ENCODE measurements around the gene MFAP4. TPM values are rescaled to one million over a fixed set of nuclear protein-coding genes. Genes with fewer than 3 reads are reported as not detected.

The MFAP4 gene
- total RNA-seq, 1 experiment from 2014 or later: 0.52 TPM

GRCh38 chr17:19421926-19422325 lies 34.9 kb upstream of the MFAP4 start:
- H3K9me3 ChIP-seq (ENCODE audit: control insufficient read depth in 1 of 2, insufficient read depth in 1 of 2, low read depth in 1 of 2, low read length in 2 of 2): no peaks in the 10 kb centered on the region
- H3K4me1 ChIP-seq (ENCODE audit: control insufficient read depth in 1 of 2, insufficient read depth in 2 of 2, low read length in 2 of 2): peaks cover 0 to 10% of the 10 kb centered on the region in 2 experiments; a peak in 2 of 4 replicates
- no peak for TF ChIP-seq TCF7L2 (IDR thresholded peaks at IDR 0.05; ENCODE audit: borderline replicate concordance, extremely low read depth, insufficient read depth, insufficient read length)
- TF ChIP-seq, protein P1, sequence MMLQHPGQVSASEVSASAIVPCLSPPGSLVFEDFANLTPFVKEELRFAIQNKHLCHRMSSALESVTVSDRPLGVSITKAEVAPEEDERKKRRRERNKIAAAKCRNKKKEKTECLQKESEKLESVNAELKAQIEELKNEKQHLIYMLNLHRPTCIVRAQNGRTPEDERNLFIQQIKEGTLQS (IDR thresholded peaks at IDR 0.05): no peak
- no peak for TF ChIP-seq ZNF274 (IDR thresholded peaks at IDR 0.05; ENCODE audit: low read depth, low read length)
- TF ChIP-seq POLR2A (IDR thresholded peaks at IDR 0.05; ENCODE audit: borderline replicate concordance, extremely low read depth, insufficient read depth, insufficient read length): no peak
- TF ChIP-seq, protein P2, sequence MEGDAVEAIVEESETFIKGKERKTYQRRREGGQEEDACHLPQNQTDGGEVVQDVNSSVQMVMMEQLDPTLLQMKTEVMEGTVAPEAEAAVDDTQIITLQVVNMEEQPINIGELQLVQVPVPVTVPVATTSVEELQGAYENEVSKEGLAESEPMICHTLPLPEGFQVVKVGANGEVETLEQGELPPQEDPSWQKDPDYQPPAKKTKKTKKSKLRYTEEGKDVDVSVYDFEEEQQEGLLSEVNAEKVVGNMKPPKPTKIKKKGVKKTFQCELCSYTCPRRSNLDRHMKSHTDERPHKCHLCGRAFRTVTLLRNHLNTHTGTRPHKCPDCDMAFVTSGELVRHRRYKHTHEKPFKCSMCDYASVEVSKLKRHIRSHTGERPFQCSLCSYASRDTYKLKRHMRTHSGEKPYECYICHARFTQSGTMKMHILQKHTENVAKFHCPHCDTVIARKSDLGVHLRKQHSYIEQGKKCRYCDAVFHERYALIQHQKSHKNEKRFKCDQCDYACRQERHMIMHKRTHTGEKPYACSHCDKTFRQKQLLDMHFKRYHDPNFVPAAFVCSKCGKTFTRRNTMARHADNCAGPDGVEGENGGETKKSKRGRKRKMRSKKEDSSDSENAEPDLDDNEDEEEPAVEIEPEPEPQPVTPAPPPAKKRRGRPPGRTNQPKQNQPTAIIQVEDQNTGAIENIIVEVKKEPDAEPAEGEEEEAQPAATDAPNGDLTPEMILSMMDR (IDR thresholded peaks at IDR 0.05 in 2 of 3, conservative IDR thresholded peaks at IDR 0.05 in 1 of 3; ENCODE audit: borderline replicate concordance in 1 of 3, insufficient read depth in 1 of 3, low read depth in 2 of 3, low read length in 2 of 3): no peak
- no peak for TF ChIP-seq JUND (IDR thresholded peaks at IDR 0.05)
- no peak for TF ChIP-seq ZFX (IDR thresholded peaks at IDR 0.05)
- TF ChIP-seq YY1 (IDR thresholded peaks at IDR 0.05; ENCODE audit: extremely low read depth, insufficient replicate concordance, low read depth, low read length): no peak
- TF ChIP-seq, protein P3, sequence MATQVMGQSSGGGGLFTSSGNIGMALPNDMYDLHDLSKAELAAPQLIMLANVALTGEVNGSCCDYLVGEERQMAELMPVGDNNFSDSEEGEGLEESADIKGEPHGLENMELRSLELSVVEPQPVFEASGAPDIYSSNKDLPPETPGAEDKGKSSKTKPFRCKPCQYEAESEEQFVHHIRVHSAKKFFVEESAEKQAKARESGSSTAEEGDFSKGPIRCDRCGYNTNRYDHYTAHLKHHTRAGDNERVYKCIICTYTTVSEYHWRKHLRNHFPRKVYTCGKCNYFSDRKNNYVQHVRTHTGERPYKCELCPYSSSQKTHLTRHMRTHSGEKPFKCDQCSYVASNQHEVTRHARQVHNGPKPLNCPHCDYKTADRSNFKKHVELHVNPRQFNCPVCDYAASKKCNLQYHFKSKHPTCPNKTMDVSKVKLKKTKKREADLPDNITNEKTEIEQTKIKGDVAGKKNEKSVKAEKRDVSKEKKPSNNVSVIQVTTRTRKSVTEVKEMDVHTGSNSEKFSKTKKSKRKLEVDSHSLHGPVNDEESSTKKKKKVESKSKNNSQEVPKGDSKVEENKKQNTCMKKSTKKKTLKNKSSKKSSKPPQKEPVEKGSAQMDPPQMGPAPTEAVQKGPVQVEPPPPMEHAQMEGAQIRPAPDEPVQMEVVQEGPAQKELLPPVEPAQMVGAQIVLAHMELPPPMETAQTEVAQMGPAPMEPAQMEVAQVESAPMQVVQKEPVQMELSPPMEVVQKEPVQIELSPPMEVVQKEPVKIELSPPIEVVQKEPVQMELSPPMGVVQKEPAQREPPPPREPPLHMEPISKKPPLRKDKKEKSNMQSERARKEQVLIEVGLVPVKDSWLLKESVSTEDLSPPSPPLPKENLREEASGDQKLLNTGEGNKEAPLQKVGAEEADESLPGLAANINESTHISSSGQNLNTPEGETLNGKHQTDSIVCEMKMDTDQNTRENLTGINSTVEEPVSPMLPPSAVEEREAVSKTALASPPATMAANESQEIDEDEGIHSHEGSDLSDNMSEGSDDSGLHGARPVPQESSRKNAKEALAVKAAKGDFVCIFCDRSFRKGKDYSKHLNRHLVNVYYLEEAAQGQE (IDR thresholded peaks at IDR 0.05; ENCODE audit: low read depth): no peak
- TF ChIP-seq, protein P4, sequence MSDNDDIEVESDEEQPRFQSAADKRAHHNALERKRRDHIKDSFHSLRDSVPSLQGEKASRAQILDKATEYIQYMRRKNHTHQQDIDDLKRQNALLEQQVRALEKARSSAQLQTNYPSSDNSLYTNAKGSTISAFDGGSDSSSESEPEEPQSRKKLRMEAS (IDR thresholded peaks at IDR 0.05): no peak
- no peak for TF ChIP-seq EZH2 (IDR thresholded peaks at IDR 0.05)
- no peak for TF ChIP-seq EGR1 (IDR thresholded peaks at IDR 0.05; ENCODE audit: low read depth)
- no peak for TF ChIP-seq FOSL1 (IDR thresholded peaks at IDR 0.05; ENCODE audit: low read depth)
- TF ChIP-seq SIN3A (IDR thresholded peaks at IDR 0.05; ENCODE audit: low read depth): no peak
- RAD21 ChIA-PET (ENCODE audit: low non-redundant PET in 1 of 2, low total read pairs in 2 of 2, uncharacterized antibody in 2 of 2, unreplicated experiment in 2 of 2): no interaction called here
- no peak overlapping the region for H3K4me3 ChIP-seq (replicated peaks in 1 of 2; ENCODE audit: low read depth in 1 of 2, low read length in 2 of 2)
- intact Hi-C loops (cut with micrococcal nuclease): no loop called here
- H3K79me2 ChIP-seq (ENCODE audit: insufficient read depth, low read length): no peaks in the 10 kb centered on the region
- H3K9ac ChIP-seq (ENCODE audit: low read length): no peak overlapping the region
- POLR2A ChIA-PET: no interaction called here
- no peaks in the 10 kb centered on the region for H4K20me1 ChIP-seq (ENCODE audit: insufficient read depth)
- no peak for ATAC-seq
- H2AFZ ChIP-seq (ENCODE audit: low read depth, low read length, poor library complexity, severe bottlenecking): no peak overlapping the region
- no peak for DNase-seq (ENCODE audit: low read depth, low spot score)
- no peaks in the 10 kb centered on the region for H3K27me3 ChIP-seq (ENCODE audit: insufficient read depth, low read length)
- H3K4me2 ChIP-seq (ENCODE audit: low read length): no peak overlapping the region
- H3K9me2 ChIP-seq (ENCODE audit: insufficient read depth): no peaks in the 10 kb centered on the region
- H3K36me3 ChIP-seq (ENCODE audit: control insufficient read depth in 1 of 2, insufficient read depth in 2 of 2, low read length in 2 of 2): no peaks in the 10 kb centered on the region
- no peak overlapping the region for H3K27ac ChIP-seq (ENCODE audit: low read depth, low read length)
- BruUV-seq (replicated peaks): no TSS peak
- CTCF ChIA-PET: no interaction called here
